Measurements from ENCODE around the gene DAGLB.

DNA sequence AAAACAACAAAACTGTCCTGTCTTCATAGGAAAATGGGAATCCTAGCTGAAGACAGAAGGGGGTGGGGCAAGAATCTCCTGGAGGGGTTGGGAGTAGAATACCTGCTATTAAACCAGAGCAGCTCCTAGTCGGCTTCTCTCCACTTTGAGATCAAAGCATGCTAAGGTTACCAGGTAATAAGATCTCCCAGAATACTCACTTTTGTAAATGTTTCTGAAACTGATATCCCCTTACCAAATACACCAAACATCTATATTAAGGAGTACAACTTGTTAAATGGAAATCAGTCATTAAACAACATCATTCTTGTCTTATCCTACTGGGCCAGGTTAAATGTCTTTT, 29.5 kb upstream of the DAGLB start:
- TF ChIP-seq, protein P1, sequence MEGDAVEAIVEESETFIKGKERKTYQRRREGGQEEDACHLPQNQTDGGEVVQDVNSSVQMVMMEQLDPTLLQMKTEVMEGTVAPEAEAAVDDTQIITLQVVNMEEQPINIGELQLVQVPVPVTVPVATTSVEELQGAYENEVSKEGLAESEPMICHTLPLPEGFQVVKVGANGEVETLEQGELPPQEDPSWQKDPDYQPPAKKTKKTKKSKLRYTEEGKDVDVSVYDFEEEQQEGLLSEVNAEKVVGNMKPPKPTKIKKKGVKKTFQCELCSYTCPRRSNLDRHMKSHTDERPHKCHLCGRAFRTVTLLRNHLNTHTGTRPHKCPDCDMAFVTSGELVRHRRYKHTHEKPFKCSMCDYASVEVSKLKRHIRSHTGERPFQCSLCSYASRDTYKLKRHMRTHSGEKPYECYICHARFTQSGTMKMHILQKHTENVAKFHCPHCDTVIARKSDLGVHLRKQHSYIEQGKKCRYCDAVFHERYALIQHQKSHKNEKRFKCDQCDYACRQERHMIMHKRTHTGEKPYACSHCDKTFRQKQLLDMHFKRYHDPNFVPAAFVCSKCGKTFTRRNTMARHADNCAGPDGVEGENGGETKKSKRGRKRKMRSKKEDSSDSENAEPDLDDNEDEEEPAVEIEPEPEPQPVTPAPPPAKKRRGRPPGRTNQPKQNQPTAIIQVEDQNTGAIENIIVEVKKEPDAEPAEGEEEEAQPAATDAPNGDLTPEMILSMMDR (IDR thresholded peaks at IDR 0.05), result no peak
- TF ChIP-seq POLR2A (IDR thresholded peaks at IDR 0.05), result no peak

Measured in testis (tissue), 2 donors.